GM12878 (cell line): ENCODE results near the gene NDUFV3. TPM values are rescaled to one million over a fixed set of nuclear protein-coding genes. Genes with fewer than 3 reads are reported as not detected.

Source experiments
- ATAC-seq: fragments of 200-7000 bp; cut with Tn5 transposase; 3 replicates; pipeline ENCODE4 v1.9.1; 2020; ENCODE audit warnings: mild to moderate bottlenecking, moderate library complexity
- BruUV-seq: library from RNA; stranded (reverse); fragments of 400-500 nt; replicated peaks from 2 replicates; lab custom pipeline; 2021; lab: Mats Ljungman, UMichigan
- CTCF ChIA-PET: fragments of 300-600 bp; sonication (Branson Sonifier 250); formaldehyde crosslinking; extraction: SDS; loops from one replicate; lab custom pipeline; 2021; ENCODE audit warnings: inconsistent platforms; lab: Yijun Ruan, JAX
- POLR2A ChIA-PET: fragments of 350-600 bp; formaldehyde crosslinking; extraction: SDS; loops from one replicate; lab custom pipeline; 2021; ENCODE audit warnings: inconsistent platforms; lab: Charles Lee
- RAD21 ChIA-PET: fragments of 300-600 bp; sonication (Branson Sonifier 250); formaldehyde crosslinking; loops from one replicate; lab custom pipeline; 2023; ENCODE audit warnings: antibody characterized with exemption; ENCODE audit not compliant: unreplicated experiment; lab: Charles Lee
- SMC1A ChIA-PET: fragments of 300-600 bp; sonication (Branson Sonifier 250); formaldehyde crosslinking; loops from one replicate; lab custom pipeline; 2023; ENCODE audit not compliant: unreplicated experiment, uncharacterized antibody; lab: Charles Lee
- DNase-seq: peaks from one replicate; pipeline ENCODE4 v3.0.0-alpha.2; 2011; ENCODE audit warnings: low read depth, low spot score
- FAIRE-seq: peaks from 3 replicates; lab custom pipeline; 2011; peaks lifted over from hg19 to GRCh38; lab: Jason Lieb, UNC
- H2AFZ ChIP-seq: 2 replicates; pipeline ENCODE4 v1.6.0; 2011; ENCODE audit warnings: low read depth, low read length, control low read depth; ENCODE audit not compliant: control insufficient read depth
- H3K27ac ChIP-seq: 2 replicates; pipeline ENCODE4 v1.5.1; 2011; ENCODE audit warnings: control low read depth; ENCODE audit not compliant: control insufficient read depth, insufficient read depth
- H3K27me3 ChIP-seq, 2 experiments: replicated peaks in 1 of 2; 2 replicates each; pipeline versions ENCODE4 v1.6.0 to v1.6.1; 2011; ENCODE audit warnings: low read length in 1 of 2; ENCODE audit not compliant: control insufficient read depth in 2 of 2, insufficient read depth in 2 of 2
- H3K36me3 ChIP-seq, 2 experiments: 2 replicates each; pipeline ENCODE4 v1.5.1; 2011; ENCODE audit warnings: low read length in 1 of 2; ENCODE audit not compliant: control insufficient read depth in 2 of 2, insufficient read depth in 2 of 2
- H3K4me1 ChIP-seq: 2 replicates; pipeline ENCODE4 v1.6.1; 2011; ENCODE audit warnings: mild to moderate bottlenecking, low read length, moderate library complexity, mixed read lengths; ENCODE audit not compliant: control insufficient read depth, insufficient read depth
- H3K4me2 ChIP-seq: 2 replicates; pipeline ENCODE4 v1.6.0; 2011; ENCODE audit warnings: control low read depth; ENCODE audit not compliant: control insufficient read depth, insufficient read depth
- H3K4me3 ChIP-seq: fragments of 200-600 bp; sonication (generic); 2 replicates; pipeline ENCODE4 v1.5.1; 2016
- H3K79me2 ChIP-seq: 2 replicates; pipeline ENCODE4 v1.6.0; 2011; ENCODE audit warnings: low read length; ENCODE audit not compliant: control insufficient read depth, insufficient read depth
- H3K9ac ChIP-seq: 2 replicates; pipeline ENCODE4 v1.8.0; 2011; ENCODE audit warnings: low read length, control low read depth, mixed read lengths; ENCODE audit not compliant: control insufficient read depth, insufficient read depth
- H3K9me3 ChIP-seq: replicated peaks from 3 replicates; pipeline ENCODE4 v1.5.1; 2011; ENCODE audit warnings: mild to moderate bottlenecking, low read length; ENCODE audit not compliant: control insufficient read depth, insufficient read depth
- H4K20me1 ChIP-seq: 2 replicates; pipeline ENCODE4 v1.6.0; 2011; ENCODE audit not compliant: control insufficient read depth, insufficient read depth
- BACH1 ChIP-seq: fragments of 450-650 bp; IDR thresholded peaks from 2 replicates; pipeline ENCODE4 v1.6.1; 2017; ENCODE audit warnings: mild to moderate bottlenecking, borderline replicate concordance
- BRCA1 ChIP-seq: IDR thresholded peaks from 2 replicates; pipeline ENCODE4 v1.6.1; 2011; ENCODE audit warnings: low read depth, low read length, improper control_type of control experiment
- CEBPB ChIP-seq, 2 experiments: fragments of 150-350 bp in 1 of 2; IDR thresholded peaks; 2 replicates each; pipeline ENCODE4 v1.6.1; 2012 to 2014; ENCODE audit warnings: low read depth in 2 of 2, low read length in 2 of 2, borderline replicate concordance in 1 of 2, inconsistent platforms in 1 of 2
- CHD4 ChIP-seq: fragments of 200-600 bp; sonication (generic); IDR thresholded peaks from 2 replicates; pipeline ENCODE4 v1.6.1; 2016; ENCODE audit warnings: mild to moderate bottlenecking
- EGR1 ChIP-seq, 2 experiments: IDR thresholded peaks; 1 replicate in 1 of 2; 2 replicates in 1 of 2; pipeline ENCODE4 v1.6.1; 2011 to 2012; ENCODE audit warnings: low read depth in 2 of 2, low read length in 2 of 2, borderline replicate concordance in 1 of 2, mild to moderate bottlenecking in 1 of 2, moderate library complexity in 1 of 2
- FOS ChIP-seq: IDR thresholded peaks from 3 replicates; pipeline ENCODE4 v1.6.1; 2011; ENCODE audit warnings: borderline replicate concordance; ENCODE audit not compliant: insufficient read length; ENCODE audit errors: extremely low read depth
- JUNB ChIP-seq: IDR thresholded peaks from 2 replicates; pipeline ENCODE4 v1.6.1; 2016; ENCODE audit warnings: antibody characterized with exemption, mild to moderate bottlenecking
- MEF2B ChIP-seq: fragments of 450-650 bp; IDR thresholded peaks from 2 replicates; pipeline ENCODE4 v1.6.1; 2018; ENCODE audit warnings: mild to moderate bottlenecking, moderate library complexity; ENCODE audit not compliant: partially characterized antibody, poor library complexity, severe bottlenecking
- MYB ChIP-seq: fragments of 150-350 bp; IDR thresholded peaks from 2 replicates; pipeline ENCODE4 v1.6.1; 2014; ENCODE audit warnings: mild to moderate bottlenecking, low read depth, low read length, borderline replicate concordance
- MYC ChIP-seq: IDR thresholded peaks from 2 replicates; pipeline ENCODE4 v1.6.1; 2011; ENCODE audit warnings: mild to moderate bottlenecking, low read length, moderate library complexity, inconsistent platforms; ENCODE audit not compliant: insufficient read depth, insufficient replicate concordance, insufficient read length, severe bottlenecking
- NFXL1 ChIP-seq: fragments of 450-650 bp; IDR thresholded peaks from 2 replicates; pipeline ENCODE4 v1.6.1; 2017; ENCODE audit warnings: antibody characterized with exemption, mild to moderate bottlenecking, borderline replicate concordance
- NR2C1 ChIP-seq: fragments of 450-650 bp; IDR thresholded peaks from 2 replicates; pipeline ENCODE4 v1.6.1; 2017; ENCODE audit warnings: antibody characterized with exemption, mild to moderate bottlenecking, moderate library complexity
- NR2C2 ChIP-seq: IDR thresholded peaks from 2 replicates; pipeline ENCODE4 v1.6.1; 2011; ENCODE audit warnings: borderline replicate concordance, low read depth; ENCODE audit not compliant: control insufficient read depth, insufficient read length
- PAX5 ChIP-seq: IDR thresholded peaks from 2 replicates; pipeline ENCODE4 v1.6.1; 2011; ENCODE audit warnings: low read depth, low read length, borderline replicate concordance
- PML ChIP-seq: IDR thresholded peaks from 2 replicates; pipeline ENCODE4 v1.6.1; 2012; ENCODE audit warnings: low read length, inconsistent platforms
- RELB ChIP-seq: fragments of 450-650 bp; IDR thresholded peaks from 2 replicates; pipeline ENCODE4 v1.6.1; 2017; ENCODE audit warnings: low read depth, mild to moderate bottlenecking, moderate library complexity
- SPI1 ChIP-seq: IDR thresholded peaks from 2 replicates; pipeline ENCODE4 v1.6.1; 2011; ENCODE audit warnings: low read depth, mild to moderate bottlenecking, low read length, moderate library complexity, borderline replicate concordance; ENCODE audit not compliant: insufficient read depth
- SREBF1 ChIP-seq: IDR thresholded peaks from 2 replicates; pipeline ENCODE4 v1.6.1; 2012; ENCODE audit warnings: mild to moderate bottlenecking, low read length
- ZNF24 ChIP-seq: fragments of 450-650 bp; IDR thresholded peaks from 2 replicates; pipeline ENCODE4 v1.6.1; 2017; ENCODE audit warnings: antibody characterized with exemption, mild to moderate bottlenecking
- WGBS: methylation state at CpG from one replicate; pipeline ENCODE4 v1.1.6; 2016; ENCODE audit warnings: low lambda C conversion rate; ENCODE audit not compliant: insufficient replicate concordance, insufficient coverage; ENCODE audit errors: missing lambda C conversion rate; 5-methylcytosine and 5-hydroxymethylcytosine counted together
- in situ Hi-C: fragments of 300-500 bp; cut with MboI; formaldehyde crosslinking; loops from 9 replicates; pipeline ENCODE4 v1.14.3; 2018; ENCODE audit warnings: mixed read lengths
- intact Hi-C: fragments of 100-400 bp; cut with micrococcal nuclease; formaldehyde crosslinking; loops from one replicate; pipeline ENCODE4 v1.14.2; 2022; ENCODE audit not compliant: unreplicated experiment
- polyA plus RNA-seq, 11 experiments: library from polyadenylated mRNA; depleted of rRNA in 4 of 11; unstranded in 6 of 11; stranded (reverse) in 5 of 11; fragments of >200 nt; fragmentation: Nextera tagmentation in 4 of 11; fragmentation: Illumina TruSeq in 1 of 11; extraction: Ambion mirVana in 4 of 11; extraction: Trizol in 1 of 11; gene quantifications; 1 replicate in 1 of 11; 2 replicates in 10 of 11; pipeline versions ENCODE4 v1.2.1 to v1.2.3, GENCODE V29; 2011 to 2016; ENCODE audit warnings: inconsistent platforms in 2 of 11, missing spikeins in 2 of 11, low read depth in 1 of 11
- total RNA-seq, 4 experiments: library from RNA; depleted of rRNA in 3 of 4; stranded (reverse); fragments of >200 nt in 3 of 4; fragmentation: Illumina TruSeq in 1 of 4; extraction: Trizol in 1 of 4; gene quantifications; 2 replicates each; pipeline versions ENCODE4 v1.2.1 to v1.2.3, GENCODE V29; 2013 to 2021

The NDUFV3 gene
- total and polyA plus RNA-seq, 10 of the 15 experiments (the other 5 are each of a cell fraction or from before 2014, with no cell fraction given): 7.0 to 44.7 (median 29.9) TPM

DNA sequence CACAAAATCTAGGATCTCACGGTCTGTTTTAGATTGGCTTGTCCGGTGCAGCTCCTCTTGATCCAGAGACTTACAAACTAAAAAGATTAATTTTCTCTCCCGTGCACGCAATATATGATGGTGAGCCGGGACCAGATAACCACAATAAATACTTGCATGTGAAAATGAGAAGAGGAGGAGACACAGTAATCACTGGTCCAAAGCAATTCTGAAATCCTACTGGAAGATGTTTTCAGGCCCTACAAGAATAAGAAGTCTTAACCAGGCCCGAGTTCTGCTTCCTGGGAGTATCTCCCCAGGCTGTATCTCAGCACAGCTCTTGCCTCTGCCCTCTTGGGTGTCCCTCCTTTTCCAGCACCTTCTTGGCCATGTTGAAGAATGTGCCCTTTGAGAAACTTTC lies 12.8 kb upstream of the NDUFV3 start:
- POLR2A ChIA-PET: interaction anchor here (1.0 to 1.6 kb wide), 2 partner anchors 8 to 12 kb away, joined by 4 to 10 read pairs; partner anchors contain the start of gene NDUFV3
- H3K36me3 ChIP-seq: no peaks in the 10 kb centered on the region; a peak in 1 of 4 replicates
- DNase-seq (no peak), ATAC-seq (no peak), FAIRE-seq (no peak)
- SMC1A ChIA-PET: no interaction called here
- 73% methylated on average over 6 of the region's 6 CpGs for WGBS
- H3K9me3 ChIP-seq: no peaks in the 10 kb centered on the region
- no peak for TF ChIP-seq NR2C1
- TF ChIP-seq BRCA1: no peak
- TF ChIP-seq CHD4: no peak
- TF ChIP-seq EGR1 (IDR thresholded peaks at IDR 0.05; ENCODE audit: borderline replicate concordance in 1 of 2, low read depth in 2 of 2, low read length in 2 of 2): no peak
- TF ChIP-seq JUNB: no peak
- TF ChIP-seq NR2C2: no peak
- no peak for TF ChIP-seq SREBF1
- no peak for TF ChIP-seq NFXL1
- no peak for TF ChIP-seq PML
- TF ChIP-seq BACH1: no peak
- no peak for TF ChIP-seq CEBPB (IDR thresholded peaks at IDR 0.05; ENCODE audit: borderline replicate concordance in 1 of 2, low read depth in 2 of 2, low read length in 2 of 2)
- TF ChIP-seq ZNF24: no peak
- no peak for TF ChIP-seq MYB
- TF ChIP-seq FOS: no peak
- no peak for TF ChIP-seq PAX5
- no peak for TF ChIP-seq RELB
- no peak for TF ChIP-seq SPI1
- no peak for TF ChIP-seq MEF2B
- TF ChIP-seq MYC: no peak
- intact Hi-C loops (no loop called here), in situ Hi-C loops (no loop called here)
- RAD21 ChIA-PET: no interaction called here
- BruUV-seq: TSS peak; percentile 90
- peak overlapping the region; percentile 94 for H3K9ac ChIP-seq
- H4K20me1 ChIP-seq: no peaks in the 10 kb centered on the region
- H3K4me1 ChIP-seq: 0 out of 2 replicates have a peak, but pooled peaks cover 2% of the 10 kb centered on the region
- H3K4me2 ChIP-seq: peak overlapping the region; percentile 90
- H3K4me3 ChIP-seq: peak overlapping the region; percentile 83
- H3K79me2 ChIP-seq: peaks cover 34% of the 10 kb centered on the region
- H3K27me3 ChIP-seq: no peaks in the 10 kb centered on the region
- CTCF ChIA-PET: no interaction called here
- peak overlapping the region; percentile 90; the same call in 1 of the 2 replicates for H2AFZ ChIP-seq
- H3K27ac ChIP-seq: peak overlapping the region; percentile 93
